ENCODE measurements around the gene ABCC1.
"Not testable (repeated sequence)": the region's sequence is repeated elsewhere in the genome, so short reads cannot be mapped to it uniquely, and the experiment has no call there.

GRCh38 chr16:15918314-15918713 is 31.1 kb upstream of the ABCC1 start:
- TF ChIP-seq CTCF (IDR thresholded peaks at IDR 0.05; ENCODE audit: low read depth, low read length); EZH2phosphoT487 (IDR thresholded peaks at IDR 0.05; ENCODE audit: low read depth): not testable (repeated sequence)
